NK-92 treated with Interleukin-12 subunit alpha and Interleukin-12 subunit beta, amount 100 ng/mL, for 24 hours (cell line): ENCODE measurements around the gene LHFPL3.

Source experiments
- DNase-seq: peaks from one replicate; lab custom pipeline; 2025; lab: John Stamatoyannopoulos, UW

Gene LHFPL3

DNA sequence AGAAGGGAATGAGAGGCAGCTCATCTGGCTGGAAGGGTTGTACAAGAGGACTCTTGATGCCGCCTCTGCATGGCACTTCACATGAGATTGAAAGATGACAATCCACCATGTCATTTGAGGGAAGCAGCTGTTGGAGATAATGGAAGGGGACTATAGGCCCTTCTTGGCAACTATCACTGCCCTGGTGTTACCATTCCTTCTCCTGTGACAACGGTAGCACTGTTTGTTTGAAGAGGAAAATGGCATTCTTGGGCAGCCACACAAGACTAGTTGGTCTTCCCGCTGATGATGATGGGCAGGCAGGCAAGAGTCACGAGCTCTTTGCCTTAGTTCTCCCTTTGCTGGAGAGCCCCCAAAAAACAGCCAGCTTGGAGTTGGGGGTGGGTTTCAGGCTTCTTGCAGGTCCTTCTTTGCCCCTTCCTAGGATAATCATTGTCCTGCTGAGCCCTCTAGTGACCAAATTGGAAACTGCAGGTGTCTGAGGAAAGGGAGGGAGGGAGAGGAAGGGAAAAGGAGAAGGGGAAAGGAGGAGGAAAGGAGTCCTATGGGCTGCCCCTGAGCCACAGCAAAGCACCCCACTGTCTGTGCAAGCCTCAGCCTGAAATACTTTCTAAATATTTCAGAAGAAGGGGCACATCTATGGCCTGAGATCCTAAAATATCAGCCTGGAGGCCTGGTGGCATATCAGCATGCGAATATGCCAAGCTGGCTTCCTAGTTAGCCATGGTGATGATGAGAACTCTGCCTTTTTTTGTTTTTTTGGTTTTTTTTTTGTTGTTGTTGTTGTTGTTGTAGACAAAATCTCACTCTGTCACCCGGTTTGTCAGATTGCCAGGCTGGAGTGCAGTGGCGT is 520.0 kb downstream of the LHFPL3 start:
- peak; percentile 6 for DNase-seq

DNA sequence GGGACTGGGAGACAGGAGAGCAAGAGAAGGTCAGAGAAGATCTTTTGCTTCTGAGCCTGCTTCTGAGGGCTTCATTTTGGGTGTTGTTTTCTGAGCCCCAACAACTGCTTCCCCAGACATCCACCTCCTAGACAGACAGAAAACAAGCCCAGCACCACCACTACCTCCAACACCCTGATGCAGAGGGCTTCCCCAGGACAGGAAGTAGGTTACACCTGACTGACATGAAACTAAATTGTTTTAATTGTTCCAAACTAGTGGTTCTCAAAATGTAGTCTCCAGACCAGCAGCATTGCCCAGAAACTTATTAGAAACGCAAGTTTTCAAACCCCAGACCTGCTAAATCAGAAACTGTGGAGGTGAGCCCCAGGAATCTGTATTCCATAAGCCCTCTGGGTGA is 522.0 kb downstream of the LHFPL3 start:
- DNase-seq: no peak

DNA sequence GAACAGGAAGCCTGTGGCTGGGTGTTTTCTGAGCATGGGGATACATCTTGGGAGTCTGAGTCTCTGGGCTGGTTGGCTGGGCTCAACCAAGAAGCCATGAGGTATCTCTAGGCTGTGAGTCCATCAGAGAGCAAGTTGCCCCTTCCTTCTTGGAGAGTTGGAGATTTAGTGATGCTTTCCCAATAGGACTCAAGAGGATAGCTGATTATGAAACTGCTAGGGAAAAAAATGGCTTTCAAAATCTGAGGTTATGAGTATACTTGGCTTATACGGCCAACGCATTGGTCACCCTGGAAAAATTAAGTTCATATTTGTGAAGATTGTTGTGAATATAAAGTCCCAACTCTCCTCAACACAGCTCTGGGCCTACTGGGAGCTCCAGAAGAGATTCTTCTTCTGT is 522.9 kb downstream of the LHFPL3 start:
- DNase-seq: no peak

DNA sequence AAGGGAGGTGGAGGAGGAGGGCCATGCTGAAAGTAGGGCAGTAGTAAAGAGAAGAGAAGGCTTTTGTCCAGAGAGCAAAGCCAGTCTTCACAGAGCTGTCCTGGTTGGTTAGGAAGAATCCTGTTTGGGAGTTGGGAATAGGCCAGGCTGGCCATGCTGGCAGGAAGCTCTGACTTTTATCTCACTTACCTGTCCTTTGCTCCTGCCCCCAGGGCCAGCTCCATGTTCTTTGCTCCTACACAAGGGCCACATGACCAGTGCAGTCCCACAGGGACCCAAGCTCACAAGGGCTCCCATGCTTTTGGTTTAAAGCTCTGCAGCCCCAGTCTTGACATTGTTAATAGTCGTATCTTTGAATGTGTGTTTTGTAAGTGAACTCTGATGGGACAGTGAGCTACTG is 524.0 kb downstream of the LHFPL3 start:
- DNase-seq: no peak

DNA sequence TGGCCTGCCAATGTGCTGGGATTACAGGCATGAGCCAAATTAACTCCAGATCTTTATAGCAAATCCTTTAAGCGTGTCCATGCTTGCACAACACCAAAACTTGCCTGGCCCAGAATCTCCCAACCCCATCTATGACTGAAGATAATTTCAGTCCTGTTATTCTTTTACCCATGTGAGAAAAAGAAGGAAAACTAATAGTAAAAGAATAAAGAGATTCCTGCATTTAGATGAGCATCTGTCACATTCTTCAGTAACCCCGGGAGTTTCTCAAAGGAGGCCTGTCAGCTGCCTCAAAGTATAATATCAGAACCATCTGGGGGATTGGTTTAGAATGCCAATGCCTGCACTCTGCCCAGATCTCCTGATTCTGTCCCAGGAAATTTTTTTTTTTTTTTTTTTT is 527.5 kb downstream of the LHFPL3 start:
- DNase-seq: no peak

DNA sequence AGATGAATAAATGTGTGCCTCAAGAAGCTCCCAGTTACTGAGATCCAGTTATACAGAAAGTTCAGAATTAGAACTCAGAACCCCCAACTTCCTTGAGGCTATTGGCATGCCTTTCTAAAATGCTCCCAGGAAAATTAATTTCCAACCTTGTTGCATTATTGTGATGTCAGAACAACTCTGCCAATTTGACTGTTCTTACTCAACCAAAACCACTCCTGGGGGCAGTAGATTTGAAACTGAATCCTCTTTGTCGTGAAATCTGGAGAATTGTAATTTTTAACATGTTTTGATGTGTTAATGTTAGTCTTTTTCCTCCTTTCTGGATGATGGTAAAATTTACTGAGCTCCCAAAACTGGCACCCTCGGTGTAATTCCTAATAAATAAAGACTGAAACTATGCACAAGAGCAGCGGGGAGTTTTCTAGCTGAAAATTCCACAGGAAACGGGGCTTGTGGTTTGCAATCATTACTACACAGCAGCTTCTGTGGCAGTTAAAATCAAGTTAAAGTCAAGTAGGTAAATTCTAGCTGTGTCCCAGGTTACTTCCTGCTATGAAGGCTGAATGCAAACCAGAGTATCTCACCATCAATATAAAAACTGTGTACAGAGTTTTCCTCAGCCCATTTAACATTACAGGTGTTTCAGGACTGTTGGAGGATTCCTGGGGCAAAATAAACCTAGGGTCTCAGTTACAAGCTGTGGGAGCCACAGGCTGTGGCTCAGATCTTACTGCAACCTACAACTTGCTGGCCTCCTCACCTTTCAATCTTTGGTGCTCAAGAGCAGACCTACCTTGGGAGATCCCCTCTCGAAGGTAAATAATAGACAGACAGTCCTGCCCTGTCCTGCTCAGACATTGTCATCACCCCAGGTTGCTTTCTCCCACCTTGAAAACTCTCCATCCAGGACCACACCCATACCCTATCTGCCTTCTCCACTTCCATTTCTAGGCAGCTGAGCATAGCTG is 529.3 kb downstream of the LHFPL3 start:
- no peak for DNase-seq

DNA sequence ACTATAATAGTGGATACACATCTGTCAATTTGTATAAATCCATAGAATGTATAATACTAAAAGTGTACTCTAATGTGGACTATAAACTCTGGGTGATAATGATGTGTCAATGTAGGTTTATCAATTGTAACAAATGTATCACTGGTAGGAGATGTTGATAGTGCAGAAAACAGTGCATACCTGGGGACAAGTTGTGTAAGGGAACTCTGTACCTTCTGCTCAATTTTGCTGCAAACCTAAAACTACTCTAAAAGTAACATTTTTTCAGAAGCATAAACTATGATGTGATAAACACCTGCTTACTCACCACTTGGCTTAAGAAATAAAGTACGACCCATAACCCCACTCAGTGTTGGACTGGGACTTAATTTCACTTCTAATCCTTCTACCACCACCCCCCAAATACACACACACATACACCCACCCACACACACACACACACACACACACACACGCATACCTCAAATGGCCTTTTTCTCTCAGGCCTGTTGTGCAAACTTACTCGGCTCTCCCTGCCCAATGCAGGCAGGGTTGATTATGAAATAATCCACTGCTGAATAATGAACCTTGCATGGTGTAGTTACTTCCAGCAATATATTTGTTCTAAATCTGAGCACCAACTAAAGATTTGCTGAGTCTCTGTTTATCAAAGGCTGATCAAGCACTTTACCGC is 531.5 kb downstream of the LHFPL3 start:
- DNase-seq: no peak

DNA sequence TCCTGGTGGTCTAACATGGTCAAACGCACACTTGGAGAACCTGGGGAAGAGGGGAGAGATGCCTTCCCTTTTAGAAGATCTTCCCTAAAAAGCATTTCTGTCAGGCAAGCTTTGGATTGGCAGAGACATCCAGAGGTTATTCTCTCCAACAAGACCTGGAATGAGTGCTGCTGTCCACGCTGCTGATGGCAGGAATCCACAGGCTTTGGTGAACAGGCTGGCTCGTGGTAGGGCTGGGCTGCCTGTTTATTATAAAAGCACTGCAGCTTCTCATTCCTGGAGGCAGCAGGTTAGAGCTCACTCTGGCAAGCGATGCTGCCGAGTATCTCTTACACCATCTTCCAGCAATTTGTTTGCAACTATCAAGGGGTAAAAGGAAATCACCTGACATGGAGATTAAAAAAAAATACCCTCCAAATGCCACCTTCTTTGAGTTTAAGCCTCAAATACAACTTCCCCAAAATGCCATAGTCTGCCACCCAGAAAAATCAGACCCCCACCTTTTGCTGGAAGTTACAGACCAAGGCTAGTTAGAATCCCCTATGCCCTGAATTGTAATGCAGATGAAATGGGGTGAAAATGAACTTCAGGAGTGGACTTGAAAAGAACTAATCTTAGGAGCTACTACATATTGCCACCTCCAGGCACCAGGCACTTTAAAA is 533.5 kb downstream of the LHFPL3 start:
- DNase-seq: no peak

DNA sequence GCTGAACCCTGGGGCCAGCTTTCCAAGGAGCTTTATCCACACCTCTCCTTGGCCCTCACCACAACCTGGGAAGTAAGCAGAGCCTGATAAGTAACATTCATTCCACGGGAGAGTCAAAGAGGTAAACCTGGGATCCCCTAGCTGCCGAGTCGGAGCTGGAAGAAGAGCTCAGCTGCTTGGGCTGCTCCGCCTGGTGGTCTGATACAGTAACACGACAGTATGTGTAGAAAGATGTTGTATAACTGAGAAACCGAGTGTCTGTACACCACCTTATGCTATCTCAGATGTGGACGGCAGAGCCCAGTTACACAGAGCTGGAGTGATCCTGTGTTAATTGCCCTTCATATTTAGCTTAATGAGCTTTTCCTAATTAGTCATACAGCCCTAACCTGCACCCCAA is 534.3 kb downstream of the LHFPL3 start:
- no peak for DNase-seq

DNA sequence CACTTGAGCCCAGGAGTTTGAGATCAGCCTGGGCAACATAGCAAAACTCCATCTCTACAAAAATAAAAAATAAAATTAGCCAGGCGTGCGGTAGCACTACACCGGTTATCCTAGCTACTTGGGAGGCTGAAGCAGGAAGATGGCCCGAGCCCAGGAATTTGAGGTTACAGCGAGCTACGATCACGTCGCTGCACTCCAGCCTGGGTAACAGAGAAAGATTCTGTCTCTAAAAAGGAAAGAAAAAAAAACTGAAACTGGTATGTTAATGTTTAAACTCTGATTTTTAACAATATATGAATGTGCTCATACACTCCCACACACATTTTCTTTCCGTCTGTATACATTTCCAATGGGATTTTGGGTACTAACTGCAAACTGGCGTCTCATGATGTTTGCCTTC is 545.0 kb downstream of the LHFPL3 start:
- no peak for DNase-seq

DNA sequence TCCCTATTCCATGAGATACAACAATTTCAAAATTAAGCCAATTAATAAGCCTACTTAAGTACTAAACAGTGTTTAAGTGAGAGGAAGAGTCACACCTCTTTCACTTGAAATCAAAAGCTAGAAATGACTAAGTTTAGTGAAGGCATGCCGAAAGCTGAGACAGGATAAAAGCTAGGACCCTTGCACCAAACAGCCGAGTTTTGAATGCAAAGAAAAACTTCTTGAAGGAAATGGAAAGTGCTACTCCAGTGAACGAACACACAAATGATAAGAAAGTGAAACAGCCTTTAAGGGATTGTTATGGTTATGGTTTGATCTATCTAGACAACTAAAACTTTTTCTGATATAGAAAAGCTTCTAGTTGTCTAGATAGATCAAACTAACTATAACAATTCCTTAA is 550.2 kb downstream of the LHFPL3 start:
- no peak for DNase-seq

DNA sequence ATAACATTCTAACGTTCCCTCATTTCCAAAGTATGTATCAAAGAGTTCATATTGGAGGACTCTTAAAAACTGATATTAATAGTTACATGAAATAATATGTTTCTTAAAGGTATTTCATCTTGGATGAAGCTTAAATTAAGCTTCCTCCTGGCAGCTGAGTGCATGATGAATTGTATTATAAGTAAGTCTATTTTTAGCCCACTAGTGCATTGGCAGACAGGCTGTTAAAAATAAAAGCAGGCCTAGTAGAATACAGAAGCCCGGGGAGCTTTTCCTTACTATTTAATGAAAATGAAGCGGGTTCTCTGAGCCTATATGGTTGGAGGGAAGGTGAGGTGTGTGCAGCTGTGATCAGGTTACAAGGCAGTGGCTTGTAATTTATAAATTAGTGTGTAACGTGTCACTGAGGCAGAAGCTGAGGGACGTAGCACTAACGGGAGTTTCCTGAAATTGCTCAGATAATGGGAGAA is 554.9 kb downstream of the LHFPL3 start:
- DNase-seq: no peak

DNA sequence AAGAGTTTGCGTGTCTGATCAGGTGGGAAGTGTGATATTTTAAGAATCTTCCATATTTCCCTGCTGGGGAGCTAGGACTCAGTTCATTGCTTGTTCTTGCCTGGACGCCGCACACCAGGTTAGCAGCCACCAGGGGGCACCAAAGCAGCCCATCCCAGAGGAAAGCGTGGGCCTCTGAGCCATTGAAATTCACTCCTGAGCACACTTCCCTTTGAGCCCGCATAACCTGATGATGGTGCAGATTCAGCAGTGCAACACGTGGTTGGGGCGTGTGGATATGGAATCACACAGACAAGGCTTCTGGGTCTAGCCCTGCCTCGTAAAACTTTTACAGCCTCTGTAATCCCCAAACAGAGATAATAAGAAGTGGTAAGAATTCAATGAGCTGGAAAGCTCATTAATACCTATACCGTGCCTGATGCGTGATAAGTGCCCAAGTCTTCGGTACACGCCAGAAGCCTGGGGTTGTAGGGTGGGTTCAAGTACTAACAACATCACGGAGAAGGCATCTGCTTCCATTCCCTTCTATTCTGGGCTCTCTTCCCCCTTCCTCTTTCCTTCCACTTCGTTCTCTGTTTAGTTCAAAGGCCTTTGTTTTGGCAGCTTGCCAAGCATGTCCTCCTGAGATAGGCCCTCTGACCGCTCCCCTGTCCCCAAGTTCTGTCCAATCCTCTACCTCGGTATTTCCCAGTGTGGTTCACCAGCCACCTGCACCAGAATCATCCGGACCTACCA is 555.5 kb downstream of the LHFPL3 start:
- peak; percentile 42 for DNase-seq

DNA sequence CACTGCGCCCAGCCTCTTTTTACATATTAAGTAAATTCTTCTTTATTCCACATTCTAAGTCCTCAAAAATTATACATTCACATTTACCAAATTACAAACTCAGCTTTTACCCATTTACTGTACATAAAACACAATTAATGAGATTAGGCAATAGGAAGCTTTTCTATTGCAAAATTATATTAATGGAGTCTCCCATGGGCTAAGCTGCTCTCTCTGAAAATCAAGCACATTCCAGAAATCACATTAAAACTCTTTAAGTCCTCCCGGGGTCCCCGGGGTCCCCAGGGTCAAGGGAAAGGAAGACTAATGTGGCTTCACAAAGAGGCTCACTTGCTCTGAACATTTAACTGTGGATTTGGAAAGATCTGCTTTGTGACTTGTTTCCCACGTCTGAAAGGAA is 558.2 kb downstream of the LHFPL3 start:
- no peak for DNase-seq

DNA sequence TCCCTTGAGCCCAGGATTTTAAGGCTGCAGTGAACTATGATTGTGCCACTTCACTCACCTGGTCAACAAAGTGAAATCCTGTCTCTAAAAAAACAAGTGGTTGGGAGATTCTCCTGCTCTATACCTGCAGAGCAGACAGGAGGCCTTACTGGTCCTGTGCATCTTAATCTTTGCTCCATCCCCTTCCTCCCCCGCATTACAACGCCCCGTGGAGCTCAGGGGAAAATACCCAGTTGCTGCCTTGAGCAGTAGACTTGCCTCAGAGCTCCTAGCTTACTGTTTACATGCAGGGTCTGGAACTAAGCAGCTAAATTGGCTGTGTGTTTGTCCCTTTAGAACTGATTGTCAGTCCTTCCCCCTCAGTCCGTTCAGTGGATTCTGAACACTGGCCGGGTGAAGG is 561.8 kb downstream of the LHFPL3 start:
- no peak for DNase-seq

DNA sequence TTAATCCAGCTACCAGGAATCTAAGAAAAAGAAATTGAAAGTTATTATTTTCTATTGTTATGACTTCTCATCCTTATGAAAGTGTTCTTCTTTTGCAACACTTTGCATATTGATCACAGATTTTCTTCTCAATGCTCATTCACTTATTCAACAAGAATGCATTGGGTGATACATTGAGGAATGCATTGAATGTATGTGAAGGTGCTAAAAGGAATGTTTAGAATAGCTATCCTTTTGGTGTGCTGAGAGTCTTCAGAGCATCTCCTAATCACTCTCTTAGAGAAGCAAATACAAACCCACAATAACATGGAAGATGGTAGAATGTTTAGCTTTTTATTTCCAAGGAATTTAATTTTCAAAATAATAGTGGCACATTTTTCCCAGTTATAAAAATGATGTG is 563.5 kb downstream of the LHFPL3 start:
- DNase-seq: no peak

DNA sequence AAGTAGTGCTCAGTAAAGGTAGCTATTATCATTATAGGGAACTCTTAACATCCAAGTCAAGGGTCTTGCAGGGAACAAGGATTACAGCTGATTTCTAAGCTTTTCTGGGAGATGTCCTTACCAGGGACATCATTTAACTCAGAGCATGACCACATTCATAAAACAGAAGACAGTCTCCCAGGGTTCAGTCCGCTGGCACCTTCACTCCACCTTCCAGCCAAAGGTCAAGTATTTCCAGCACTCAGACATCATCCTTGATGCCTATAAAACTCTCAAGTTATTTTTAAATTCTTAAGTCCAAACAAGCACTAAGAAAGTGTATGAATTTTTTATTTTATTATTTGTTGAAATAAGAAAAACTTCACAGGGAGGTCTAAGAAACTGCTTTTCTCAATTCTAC is 565.9 kb downstream of the LHFPL3 start:
- no peak for DNase-seq

DNA sequence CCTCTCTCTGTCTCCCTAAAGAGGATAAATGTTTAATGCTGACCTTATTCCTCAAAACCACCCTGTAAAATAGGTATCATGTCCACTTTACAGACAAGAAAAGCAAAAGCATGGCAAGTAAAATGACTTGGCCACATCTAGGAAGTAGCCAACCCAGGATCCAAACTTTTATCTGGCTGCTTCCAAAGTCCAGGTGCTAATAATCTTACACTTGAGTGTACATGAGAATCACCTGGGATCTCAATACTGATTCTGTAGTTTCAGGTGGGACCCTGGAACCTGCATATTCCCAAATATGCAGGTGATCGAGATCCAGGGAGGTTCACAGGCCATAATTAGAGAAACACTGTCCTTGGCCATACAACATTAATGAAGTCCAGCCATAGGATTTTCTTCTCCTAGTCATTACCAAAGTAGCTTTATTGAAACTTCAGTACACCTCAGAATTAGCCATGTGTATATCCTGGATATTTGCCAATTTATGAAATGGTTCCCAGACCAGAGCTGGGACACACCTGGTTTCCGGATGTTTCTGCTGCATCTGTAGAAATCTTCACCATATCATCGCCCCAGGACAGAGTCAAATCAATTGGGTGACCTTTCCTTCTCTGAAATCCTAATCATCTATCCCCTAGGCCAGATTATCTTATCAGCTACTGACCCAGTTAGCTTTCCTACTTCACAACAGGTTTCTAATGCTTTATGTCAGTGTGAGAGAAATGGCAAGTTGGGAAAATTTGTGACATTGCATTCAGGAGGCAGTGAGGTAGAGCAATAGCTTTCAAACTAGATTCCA is 566.5 kb downstream of the LHFPL3 start:
- DNase-seq: no peak

DNA sequence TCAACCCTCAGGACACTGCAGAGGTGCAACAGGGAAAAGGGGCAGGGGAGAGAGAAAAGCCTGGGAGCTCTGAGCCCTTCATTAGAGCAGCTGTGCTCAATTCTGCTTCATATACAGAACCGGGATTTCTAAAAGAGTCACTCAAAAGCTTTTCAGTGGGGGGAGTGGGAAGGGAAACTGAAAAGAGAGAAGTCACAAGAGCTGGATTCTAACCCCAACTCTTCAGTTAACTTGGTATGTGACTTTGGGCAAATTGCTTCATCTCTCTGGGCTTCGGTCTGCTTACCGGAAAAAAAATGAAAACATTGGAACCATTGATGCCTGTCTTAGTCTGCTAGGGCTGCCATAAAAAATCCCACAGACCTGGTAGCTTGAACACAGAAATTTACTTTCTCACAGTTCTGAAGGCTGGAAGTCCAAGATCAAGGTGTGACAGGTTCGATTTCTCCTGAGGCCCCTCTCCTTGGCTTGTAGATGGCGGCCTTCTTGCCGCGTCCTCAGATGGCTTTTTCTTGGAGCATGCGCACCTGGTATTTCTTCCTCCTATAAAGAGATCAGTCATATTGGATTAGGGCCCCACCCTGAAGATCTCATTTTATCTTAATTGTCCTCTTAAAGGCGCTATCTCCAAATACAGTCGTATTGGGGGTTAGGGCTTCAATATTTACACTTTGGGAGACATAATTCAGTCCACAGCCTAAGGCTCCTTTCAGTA is 567.3 kb downstream of the LHFPL3 start:
- no peak for DNase-seq

DNA sequence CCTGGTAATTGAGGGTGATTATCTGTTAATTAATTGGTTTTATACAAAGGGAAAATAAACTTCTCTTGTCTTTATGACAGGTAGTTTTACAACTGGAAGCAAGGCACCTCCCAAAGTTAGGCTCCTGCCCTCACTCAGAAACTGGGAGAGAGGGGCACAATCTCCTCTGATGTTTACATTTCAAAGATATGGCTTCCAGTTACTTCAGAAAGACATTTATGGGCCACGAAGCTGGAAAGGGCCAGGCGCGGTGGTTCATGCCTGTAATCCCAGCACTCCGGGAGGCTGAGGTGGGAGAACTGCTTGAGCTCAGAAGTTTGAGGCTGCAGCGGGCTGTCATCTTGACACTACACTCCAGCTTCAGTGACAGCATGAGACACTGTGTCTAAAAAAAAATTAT is 570.0 kb downstream of the LHFPL3 start:
- DNase-seq: no peak
